Stimulated activated CD4-positive, alpha-beta T cell treated with anti-CD3 and anti-CD28 coated beads, Interleukin-2, amount 100 ng/mL, for 24 hours (primary cell): Measurements from ENCODE around the gene PLAAT2.
A peak's percentile ranks its signal among the peaks of the same experiment; 100 is the strongest.
"Not testable (repeated sequence)": the region's sequence is repeated elsewhere in the genome, so short reads cannot be mapped to it uniquely, and the experiment has no call there.

Source experiments
- DNase-seq, 2 donors: peaks; one replicate each; pipeline ENCODE4 v3.0.0-alpha.2; 2020

Gene PLAAT2

DNA sequence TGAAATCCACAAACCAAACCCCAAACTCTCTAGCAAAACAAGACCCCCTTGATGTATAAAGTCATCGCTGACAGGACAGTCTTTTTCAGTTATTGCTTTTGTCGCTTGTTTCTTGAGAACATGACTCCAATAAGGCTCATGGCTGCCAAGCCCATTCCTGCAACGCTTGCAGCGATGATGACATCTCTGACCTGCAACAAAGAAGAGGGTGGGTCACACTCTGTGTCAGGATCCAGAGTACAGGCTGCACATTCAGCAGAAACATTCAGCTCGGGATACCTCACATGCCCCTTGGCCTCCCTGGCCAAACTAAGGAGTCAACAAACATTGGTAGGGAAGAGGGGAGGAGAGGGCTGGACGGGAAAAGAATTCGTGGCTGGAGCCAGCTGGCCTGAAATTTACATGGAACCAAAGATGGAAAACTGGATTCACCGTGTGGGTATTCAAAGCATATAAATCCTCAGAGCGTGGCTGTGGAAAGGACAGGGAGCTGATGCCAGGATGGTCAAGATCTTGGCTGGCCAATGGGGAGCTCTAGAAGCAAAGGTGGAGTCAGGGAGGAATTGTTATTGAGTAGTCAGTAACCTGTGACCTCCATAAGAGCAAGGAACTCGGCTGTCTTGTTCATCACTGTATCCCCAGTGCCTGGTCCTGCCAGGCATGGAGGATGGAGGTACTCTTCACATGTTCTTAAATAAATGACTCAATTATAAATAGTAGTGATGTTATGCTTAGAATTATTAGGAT is 11.8 kb upstream of the PLAAT2 start:
- no peak for DNase-seq

DNA sequence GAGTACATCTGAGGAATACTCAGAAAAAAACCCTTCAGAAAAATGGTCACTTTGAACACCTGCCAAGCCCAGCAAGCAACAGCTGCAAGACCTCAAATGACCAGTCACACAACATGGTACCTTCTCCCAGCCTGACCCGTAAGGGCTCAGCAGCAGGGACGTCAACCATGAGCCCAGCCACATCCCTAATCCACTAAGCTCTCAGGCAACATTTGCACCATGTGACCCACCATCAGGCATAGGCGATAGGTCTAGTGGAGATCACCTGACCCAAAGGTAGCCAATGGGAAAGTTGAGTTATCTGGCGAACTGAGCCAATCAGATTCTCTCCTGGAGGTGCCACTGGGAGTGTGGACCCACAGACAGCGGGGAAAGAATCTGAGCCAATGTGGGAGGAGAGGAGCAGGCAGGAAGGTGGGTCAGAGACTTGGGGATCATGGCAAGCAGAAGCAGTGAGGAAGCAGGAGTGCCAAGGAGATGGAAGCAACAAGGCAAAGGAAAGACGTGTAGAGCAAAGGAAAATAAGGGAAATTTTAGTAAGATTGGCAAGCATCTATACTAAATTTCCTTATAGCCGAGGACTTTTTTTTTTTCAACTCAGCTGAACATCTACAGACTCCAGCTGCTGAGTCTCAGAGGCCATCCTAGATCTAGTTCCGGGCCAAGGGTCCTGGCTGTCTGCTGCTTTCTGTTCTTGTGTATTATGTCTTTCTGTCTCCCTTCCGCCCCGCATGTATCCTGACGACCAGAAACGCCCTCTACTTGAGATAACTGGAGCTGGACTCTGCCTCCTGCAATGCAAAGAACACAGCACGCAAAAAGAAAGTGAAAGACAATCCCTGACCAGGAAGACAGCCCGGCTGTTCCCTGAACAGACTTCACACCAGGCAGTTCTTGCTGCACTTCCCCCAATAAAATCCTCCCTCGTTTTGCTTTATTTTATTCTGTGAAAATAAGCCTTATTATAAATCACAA is 11.0 kb upstream of the PLAAT2 start:
- no peak for DNase-seq

DNA sequence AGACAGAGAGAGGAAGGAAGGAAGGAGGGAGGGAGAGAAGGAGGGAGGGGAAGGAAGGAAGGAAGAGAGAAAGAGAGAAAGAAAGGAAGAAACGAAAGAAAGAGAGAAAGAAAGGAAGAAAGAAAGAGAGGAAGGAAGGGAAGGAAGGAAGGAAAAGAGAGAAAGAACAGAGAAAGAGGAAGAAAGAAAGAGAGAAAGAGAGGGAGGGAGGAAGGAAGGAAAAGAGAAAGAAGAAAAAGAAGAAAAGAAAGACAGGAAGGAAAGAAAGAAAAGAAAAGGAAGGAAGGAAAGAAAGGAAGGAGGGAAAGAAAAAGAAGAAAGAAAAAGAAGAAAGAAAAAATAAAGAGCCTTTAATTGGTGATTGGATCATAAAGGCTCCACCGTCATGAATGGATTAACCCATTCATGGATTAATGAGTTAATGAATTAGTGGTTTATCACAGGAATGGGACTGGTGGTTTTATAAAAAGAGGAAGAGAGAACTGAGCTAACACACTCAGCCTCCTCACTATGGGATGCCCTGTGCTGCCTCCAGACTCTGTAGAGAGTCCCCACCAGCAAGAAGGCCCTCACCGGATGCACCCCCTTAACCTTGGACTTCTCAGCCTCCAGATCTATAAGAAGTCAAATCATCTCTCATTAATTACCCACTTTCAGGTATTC is 9.0 kb upstream of the PLAAT2 start:
- DNase-seq, result no peak

DNA sequence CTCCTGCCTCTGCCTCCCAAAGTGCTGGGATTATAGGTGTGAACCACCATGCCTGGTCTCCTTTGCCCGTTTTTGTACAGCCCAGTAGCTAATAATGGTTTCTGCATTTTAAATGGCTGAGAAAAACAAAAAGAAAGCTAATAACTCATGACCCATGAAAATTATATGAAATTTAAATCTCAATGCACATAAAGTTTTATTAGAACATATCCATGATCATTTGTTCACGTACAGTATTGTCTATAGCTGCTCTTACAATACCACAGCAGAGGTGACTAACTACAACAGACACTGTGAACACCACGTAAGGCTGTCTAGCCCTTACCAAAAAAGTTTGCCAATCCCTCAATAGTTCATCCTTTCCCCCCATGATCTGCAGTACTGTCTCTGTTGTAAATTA is 6.4 kb upstream of the PLAAT2 start:
- DNase-seq, result no peak

DNA sequence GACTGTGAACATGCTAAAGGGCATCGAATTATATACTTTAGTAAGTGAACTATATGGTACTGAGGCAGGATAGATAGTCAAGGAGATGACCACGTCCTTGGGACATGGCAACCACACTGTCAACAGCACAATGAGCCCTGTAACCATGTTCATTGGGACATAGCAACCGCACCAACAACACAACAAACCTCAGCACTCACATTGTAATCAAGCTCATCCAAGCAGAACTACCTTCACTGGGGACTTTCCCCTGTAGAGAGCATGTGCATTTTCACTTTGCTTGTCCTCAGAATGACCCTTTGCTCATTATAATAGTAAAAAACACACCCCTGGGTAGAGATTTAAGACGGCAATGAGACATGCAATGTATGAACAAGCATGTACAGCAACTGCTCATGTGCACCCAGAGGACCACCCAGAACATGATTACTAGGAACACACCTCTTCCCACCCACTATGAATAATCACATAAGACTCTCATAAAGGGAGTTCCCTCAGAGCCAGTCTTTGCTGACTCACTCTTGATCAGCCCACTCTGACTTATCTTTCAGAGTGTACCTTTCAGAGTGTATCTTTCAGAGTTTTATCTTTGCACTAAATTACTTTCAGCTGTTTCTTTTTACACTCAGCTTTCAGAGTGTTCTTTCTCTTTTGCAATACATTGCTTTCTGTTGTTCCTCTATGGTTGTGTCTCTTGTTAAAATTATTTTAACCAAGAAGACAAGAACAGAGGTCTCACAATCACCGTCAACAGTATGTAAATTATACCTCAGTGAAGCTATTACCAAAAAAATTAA is 4.1 kb upstream of the PLAAT2 start:
- peak; percentile 35 to 64 for DNase-seq

DNA sequence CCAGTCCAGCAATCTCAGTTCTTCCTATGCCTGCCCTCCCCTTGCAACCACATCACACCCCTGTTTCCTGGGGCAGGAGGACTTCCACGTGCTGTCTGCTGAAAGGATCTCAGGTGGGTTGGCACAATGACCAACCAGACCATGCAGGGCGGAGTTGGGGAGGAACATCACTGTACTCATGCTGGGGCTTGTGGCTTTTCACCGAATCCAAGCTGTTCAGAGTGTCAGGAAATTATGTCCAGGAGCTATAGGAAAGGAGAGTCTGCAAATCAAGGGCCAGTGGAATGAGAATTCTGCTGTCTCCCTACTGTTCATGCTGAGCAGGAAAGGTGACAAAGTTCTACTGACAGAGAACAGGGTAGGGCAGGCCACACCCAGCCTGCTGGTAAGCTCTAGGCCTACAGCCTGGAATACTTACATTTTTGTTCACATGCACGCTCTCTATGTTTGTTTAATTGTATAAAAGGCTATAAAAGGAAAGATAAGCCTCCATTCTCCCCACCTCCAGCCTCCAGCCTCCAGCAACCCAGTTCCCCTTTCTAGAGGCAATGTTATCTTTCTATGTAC is 1.7 kb upstream of the PLAAT2 start:
- DNase-seq, result no peak

DNA sequence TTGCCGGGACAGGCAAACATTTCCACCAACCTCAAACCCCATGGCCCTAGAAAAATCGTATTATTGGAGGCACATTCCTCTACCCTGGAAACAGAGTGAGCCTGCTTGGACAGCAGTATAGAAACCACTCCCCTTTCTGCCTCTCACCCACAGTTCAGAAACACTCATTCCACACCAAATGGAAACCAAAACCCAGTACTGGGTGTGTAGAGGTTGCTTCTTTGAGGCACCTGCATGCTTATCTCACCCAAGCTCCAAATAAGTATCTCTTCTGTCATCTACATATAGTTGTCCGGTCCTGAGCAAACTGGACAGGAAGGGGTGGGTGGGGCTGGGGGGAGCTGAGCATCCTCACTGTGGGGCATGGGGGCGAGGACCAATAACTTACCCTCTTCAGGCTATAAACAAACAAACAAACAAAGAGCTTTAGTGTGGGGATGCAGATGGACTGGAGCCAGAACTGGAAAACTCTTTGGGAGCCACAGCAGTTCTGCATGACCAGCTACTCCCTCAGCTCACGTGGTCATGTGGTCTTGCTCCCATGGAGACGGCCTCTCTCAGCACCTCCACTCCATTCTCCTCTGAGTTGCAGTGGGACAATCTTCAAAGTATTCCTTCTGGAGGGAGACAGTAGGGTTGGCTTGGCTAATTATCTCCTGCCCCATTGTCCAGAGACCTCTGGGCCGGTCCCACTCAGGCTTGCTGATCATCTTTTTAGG is 1.0 kb upstream of the PLAAT2 start:
- DNase-seq, result no peak

DNA sequence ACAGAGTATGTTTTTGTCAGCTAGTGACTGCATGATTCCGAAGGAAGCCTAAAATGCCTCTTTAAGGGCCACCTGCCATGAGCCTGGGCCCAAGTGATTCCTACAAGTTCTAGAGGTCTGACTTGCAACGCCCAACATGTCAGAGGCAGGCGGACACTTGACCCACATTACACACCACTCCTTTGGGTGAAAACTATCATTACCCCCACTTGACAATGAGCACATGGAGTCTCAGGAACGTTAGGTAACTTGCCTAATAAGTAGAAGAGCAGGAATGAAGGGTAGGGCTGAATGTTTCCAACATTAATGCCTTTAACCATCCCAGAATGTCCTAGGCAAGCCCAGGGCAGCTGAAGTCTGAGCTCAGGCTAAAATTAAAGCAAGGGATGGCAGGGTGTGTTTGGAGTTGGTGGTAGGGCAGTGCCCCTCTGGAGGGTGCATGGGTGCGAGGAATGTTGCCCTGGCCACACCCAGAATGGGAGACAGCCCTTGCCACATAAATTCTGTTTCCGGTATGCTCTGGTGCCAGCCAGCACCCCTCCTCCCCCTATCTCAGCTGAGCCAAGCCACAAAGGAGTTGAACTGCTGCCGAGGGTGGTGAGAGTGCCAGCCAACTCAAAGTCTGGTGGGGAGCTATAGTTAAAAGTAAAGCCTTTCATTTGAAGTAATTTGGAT is 2.5 kb downstream of the PLAAT2 start:
- DNase-seq, result no peak

DNA sequence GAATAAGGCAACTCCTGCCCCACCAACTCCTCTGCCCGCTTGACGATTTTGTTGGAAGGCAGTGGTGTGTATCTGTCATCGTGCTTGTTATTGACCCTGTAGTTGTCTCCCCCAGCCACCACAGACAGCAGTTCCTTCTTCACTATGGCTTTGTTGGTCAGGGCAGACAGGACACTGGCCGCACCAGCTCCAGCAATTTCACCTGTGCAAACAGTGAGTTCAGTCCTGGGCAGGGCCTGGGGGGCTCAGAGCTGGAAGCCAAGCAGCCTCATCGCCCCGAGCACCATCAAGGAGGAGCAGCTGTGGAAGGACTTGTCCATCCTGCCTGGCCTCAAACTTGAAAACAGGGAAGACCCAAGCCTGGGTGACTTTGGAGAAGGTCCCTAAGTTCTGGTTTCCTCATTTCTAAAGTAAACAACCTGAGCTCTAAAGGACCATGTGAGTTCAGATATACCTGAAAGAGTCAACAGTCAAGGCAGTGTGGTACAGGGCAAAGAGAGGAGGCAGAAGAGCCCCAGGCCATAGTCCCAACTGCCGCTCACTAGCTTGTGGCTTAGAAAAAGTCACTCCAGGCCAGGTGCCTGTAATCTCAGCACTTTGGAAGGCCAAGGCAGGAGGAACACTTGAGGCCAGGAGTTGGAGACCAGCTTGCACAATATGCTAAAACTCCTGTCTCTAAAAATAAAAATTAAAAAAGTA is 4.6 kb downstream of the PLAAT2 start:
- DNase-seq, result no peak

DNA sequence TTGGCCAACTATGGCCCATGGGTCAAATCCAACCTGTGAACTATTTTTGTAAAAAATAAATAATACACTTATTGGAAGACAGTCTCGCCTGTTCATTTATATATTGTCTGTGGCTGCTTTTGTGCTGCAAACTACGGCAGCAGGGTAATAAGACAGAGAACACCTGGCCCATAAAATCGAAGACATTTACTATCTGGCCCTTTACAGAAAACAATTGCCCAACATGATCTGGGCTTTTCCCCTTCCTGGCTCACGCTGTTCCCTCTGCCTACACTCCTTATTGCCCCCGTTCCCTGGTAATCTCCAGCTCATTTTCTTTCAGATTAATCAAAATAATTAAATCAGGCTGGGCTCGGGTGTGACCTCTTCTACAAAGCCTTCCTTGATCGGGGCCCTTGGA is 5.6 kb downstream of the PLAAT2 start:
- DNase-seq, result no peak

DNA sequence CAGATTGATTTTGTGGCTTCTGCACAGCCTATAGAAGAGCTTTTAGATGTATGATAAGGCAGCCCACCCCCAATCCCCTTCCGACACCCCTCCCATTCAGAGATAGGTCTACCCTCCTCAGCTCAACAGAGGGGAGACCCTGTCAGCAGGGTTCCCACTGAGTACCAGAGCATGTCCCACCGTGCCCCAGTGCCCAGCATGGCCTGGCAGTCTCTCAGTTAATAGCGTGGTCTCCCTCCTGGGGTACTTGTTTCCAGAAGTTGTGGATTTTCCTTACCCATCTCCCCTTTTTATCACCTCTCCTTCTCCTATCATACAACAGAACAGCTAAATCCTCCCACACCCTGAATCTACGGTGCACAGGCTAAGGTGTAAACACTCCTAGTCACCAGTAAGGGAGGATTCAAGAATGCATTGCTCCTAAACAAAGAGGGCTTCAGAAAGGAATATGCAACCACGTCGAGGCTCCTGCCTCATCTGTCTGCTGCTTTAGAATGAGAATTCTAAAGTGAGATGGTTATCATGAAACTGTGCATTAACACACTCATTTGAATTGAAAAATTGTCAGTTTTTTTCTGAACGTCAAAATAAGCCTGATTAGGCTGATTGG is 6.7 kb downstream of the PLAAT2 start:
- no peak for DNase-seq

DNA sequence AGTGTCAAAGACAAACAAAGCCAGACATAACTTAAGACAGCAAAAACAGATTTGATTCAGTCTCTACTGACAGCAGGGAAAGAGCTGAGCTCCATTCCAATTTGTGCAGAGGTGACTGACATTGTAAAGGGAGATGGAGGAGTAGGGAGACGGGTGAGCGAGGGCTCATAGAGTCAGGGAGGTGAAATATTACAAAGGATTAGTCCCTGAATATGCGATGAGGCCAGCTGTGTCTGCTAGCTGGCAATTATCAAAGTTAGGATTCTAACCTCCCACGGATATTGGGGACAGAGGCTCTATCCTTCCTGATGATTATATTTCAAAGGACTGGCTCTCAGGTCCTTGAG is 8.3 kb downstream of the PLAAT2 start:
- no peak for DNase-seq

DNA sequence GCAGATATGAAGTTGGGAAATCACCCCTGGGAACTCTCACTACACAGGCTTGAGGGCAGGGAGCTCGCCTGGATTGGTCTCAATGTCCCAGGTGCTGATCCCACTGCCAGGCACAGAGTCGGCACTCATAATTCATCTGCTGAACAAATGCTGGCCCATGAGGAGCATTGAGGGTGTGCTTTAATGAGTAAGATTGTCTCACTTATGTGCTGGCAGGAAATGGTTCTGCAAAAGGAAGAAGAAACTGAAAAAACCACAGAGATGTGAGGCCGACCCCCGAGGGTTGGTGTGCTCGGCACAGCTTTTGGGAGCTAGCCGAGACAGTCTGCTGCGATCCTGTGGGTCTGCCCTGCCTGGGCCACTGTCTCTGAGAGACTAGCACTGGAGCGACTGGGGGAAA is 9.4 kb downstream of the PLAAT2 start:
- DNase-seq, result peak; percentile 43

DNA sequence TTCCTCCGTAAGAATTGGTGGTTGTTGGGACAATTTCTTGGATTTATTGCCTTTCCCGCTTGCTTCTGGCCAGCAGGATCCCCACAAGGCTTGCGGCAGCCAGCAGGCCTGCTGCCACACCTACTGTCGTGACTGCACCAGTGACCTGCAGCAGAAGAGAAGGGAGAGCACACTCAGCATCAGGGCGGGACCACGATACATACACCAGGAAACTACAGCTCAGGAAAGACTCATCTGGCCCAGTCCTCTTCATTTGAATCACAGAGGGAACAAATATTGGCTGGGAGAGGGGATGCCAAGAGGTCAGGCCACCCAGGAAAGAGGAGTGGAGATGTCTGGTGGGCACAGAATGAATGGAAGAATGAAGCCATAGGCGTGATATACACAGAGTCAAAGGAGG is 10.3 kb downstream of the PLAAT2 start:
- no peak for DNase-seq

DNA sequence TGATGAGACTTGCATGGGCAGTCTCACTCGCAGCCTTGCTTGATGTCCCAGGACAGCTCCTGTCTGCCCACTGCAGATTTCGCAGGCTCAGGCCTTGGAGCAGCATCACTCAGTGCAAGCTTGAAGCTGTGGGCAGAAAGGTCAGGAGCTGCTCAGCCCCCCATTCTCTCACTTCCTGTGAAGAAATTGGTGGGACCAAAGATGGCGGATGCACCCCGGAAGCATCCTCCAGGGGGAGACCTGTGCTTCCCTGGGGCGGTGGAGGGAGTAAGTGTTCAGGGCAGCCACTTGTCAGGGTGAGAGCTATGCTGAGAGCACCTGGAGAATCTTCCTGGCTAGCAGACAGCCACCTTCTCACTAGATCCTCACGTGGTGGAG is 11.3 kb downstream of the PLAAT2 start:
- DNase-seq, result no peak

DNA sequence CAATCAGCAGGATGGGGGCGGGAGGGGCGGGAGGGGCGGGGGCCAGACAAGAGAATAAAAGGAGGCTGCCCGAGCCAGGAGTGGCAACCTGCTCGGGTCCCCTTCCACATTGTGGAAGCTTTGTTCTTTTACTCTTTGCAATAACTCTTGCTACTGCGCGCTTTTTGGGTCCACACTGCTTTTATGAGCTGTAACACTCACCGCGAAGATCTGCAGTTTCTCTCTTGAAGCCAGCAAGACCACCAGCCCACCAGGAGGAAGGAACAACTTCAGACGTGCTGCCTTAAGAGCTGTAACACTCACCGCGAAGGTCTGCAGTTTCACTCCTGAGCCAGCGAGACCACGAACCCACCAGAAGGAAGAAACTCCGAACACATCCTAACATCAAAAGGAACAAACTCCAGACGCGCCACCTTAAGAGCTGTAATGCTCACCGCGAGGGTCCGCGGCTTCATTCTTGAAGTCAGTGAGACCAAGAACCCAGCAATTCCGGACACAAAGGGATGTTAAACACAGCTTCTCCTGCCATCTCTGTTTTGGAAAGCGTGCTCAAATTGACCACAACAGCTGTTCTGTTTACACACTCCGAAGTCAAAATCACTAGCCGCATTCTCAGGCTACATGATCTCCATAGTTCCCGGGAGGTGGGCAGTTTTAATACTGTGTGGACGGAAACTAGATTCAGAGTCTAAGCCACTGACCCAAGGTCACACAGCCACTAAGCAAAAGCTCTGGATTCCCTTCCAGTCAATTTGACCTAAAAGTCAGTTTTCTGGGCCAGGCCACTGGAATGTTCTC is 11.9 kb downstream of the PLAAT2 start:
- DNase-seq, result no peak

DNA sequence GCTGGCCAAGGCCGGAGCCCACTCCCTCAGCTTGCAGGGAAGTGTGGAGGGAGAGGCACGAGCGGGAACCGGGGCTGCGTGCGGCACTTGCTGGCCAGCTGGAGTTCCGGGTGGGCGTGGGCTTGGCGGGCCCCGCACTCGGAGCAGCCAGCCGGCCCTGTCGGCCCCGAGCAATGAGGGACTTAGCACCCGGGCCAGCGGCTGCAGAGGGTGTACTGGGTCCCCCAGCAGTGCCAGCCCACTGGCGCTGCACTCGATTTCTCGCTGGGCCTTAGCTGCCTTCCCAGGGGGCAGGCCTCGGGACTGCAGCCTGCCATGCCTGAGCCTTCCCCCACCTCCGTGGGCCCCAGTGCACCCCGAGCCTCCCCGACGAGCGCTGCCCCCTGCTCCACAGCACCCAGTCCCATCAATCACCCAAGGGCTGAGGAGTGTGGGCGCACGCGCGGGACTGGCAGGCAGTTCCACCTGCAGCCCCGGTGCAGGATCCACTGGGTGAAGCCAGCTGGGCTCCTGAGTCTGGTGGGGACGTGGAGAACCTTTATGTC is 13.0 kb downstream of the PLAAT2 start:
- DNase-seq, result not testable (repeated sequence)

DNA sequence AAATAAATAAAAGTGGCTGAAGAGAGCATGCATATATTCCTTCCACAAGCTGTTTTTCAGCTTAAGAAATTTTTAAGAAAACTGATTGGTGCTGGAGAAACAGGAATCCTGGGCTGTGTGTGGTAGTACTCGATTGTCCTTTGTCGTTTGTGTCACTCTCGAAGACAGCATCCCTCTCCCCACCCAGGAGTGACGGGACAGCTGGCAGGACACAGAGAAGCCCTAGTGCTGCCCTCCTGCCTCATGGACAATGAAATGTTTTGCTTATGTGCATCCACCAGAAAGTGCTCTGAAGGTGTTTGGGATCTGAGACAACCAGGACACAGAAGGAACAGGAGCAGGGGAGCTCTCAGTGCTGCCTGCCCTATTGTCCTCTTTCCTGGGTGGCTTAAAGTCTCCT is 13.8 kb downstream of the PLAAT2 start:
- no peak for DNase-seq

DNA sequence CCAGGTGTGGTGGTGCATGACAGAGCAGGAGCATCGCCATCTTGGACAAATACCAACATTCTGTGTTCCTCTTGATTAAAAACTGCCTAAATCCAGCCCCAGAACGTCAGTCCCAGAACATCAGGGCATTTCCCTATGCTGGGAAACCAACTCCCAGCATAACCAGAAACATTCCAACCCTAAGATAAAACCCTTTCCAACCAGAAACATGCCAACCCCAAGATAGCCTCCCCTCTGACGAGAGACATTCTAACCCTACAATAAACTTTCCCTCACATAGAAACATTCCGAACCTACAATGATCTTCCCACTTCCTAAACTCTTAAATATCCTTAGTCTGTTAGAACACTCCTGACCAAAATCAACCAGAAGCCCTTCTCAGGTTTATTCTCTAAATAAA is 15.0 kb downstream of the PLAAT2 start:
- no peak for DNase-seq
